ENCODE data around the gene CAMK2A.

- TF ChIP-seq, protein P1, sequence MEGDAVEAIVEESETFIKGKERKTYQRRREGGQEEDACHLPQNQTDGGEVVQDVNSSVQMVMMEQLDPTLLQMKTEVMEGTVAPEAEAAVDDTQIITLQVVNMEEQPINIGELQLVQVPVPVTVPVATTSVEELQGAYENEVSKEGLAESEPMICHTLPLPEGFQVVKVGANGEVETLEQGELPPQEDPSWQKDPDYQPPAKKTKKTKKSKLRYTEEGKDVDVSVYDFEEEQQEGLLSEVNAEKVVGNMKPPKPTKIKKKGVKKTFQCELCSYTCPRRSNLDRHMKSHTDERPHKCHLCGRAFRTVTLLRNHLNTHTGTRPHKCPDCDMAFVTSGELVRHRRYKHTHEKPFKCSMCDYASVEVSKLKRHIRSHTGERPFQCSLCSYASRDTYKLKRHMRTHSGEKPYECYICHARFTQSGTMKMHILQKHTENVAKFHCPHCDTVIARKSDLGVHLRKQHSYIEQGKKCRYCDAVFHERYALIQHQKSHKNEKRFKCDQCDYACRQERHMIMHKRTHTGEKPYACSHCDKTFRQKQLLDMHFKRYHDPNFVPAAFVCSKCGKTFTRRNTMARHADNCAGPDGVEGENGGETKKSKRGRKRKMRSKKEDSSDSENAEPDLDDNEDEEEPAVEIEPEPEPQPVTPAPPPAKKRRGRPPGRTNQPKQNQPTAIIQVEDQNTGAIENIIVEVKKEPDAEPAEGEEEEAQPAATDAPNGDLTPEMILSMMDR (IDR thresholded peaks at IDR 0.05): no peak
- TF ChIP-seq POLR2A (IDR thresholded peaks at IDR 0.05) (no peak), EP300 (IDR thresholded peaks at IDR 0.05) (no peak)
These were observed 11.6 kb upstream of the CAMK2A start for GRCh38 chr5:150301170-150301505.

Data from tibial nerve (tissue), 4 donors.